IMR-90 (cell line): Measurements from ENCODE around the gene TACR2. TPM values are rescaled to one million over a fixed set of nuclear protein-coding genes. Genes with fewer than 3 reads are reported as not detected.

Experiments used
- ATAC-seq: fragments of 200-7000 bp; cut with Tn5 transposase; 2 replicates; pipeline ENCODE4 v1.9.1; 2020; ENCODE audit warnings: low read depth, mild to moderate bottlenecking, moderate library complexity
- BruUV-seq: library from RNA; stranded (reverse); fragments of 400-500 nt; replicated peaks from 2 replicates; lab custom pipeline; 2021; lab: Mats Ljungman, UMichigan
- CTCF ChIA-PET: fragments of 300-600 bp; formaldehyde crosslinking; extraction: SDS; loops from one replicate; lab custom pipeline; 2021; ENCODE audit warnings: antibody characterized with exemption; lab: Yijun Ruan, JAX
- POLR2A ChIA-PET: fragments of 300-600 bp; sonication (Branson Sonifier 250); formaldehyde crosslinking; loops from one replicate; lab custom pipeline; 2022; ENCODE audit warnings: antibody characterized with exemption; ENCODE audit not compliant: unreplicated experiment; lab: Charles Lee
- DNase-seq: peaks from one replicate; pipeline ENCODE4 v3.0.0; 2013
- H2AFZ ChIP-seq: replicated peaks from 2 replicates; pipeline ENCODE3; 2013; ENCODE audit warnings: low read length, mild to moderate bottlenecking; ENCODE audit not compliant: poor library complexity
- H2AK5ac ChIP-seq: 2 replicates; pipeline ENCODE4 v1.6.1; 2013; ENCODE audit warnings: low read depth, low read length, inconsistent platforms
- H2AK9ac ChIP-seq: replicated peaks from 2 replicates; pipeline ENCODE3; 2013; ENCODE audit warnings: mild to moderate bottlenecking, low read depth, low read length, moderate library complexity; ENCODE audit not compliant: poor library complexity
- H2BK120ac ChIP-seq: 2 replicates; pipeline ENCODE4 v1.6.1; 2013; ENCODE audit warnings: low read depth, low read length, inconsistent platforms
- H2BK15ac ChIP-seq: 3 replicates; pipeline ENCODE4 v1.6.1; 2013; ENCODE audit warnings: low read depth, low read length, inconsistent platforms
- H2BK20ac ChIP-seq: 2 replicates; pipeline ENCODE4 v1.6.1; 2013; ENCODE audit warnings: low read depth, mild to moderate bottlenecking, inconsistent platforms, low read length, moderate library complexity
- H2BK5ac ChIP-seq: 2 replicates; pipeline ENCODE4 v1.6.1; 2013; ENCODE audit warnings: mild to moderate bottlenecking, low read depth, low read length, inconsistent platforms; ENCODE audit not compliant: poor library complexity, severe bottlenecking
- H3K14ac ChIP-seq: replicated peaks from 2 replicates; pipeline ENCODE4 v1.6.1; 2013; ENCODE audit warnings: low read depth, low read length, inconsistent platforms
- H3K18ac ChIP-seq: 2 replicates; pipeline ENCODE4 v1.6.1; 2013; ENCODE audit warnings: low read depth, low read length, control low read depth
- H3K23ac ChIP-seq: 2 replicates; pipeline ENCODE4 v1.6.1; 2013; ENCODE audit warnings: low read depth, low read length, inconsistent platforms
- H3K27ac ChIP-seq: 2 replicates; pipeline ENCODE4 v1.5.1; 2013; ENCODE audit warnings: mild to moderate bottlenecking, control low read depth, low read length; ENCODE audit not compliant: insufficient read depth
- H3K27me3 ChIP-seq: 2 replicates; pipeline ENCODE4 v1.6.1; 2013; ENCODE audit warnings: low read length; ENCODE audit not compliant: control insufficient read depth, insufficient read depth
- H3K36me3 ChIP-seq: 2 replicates; pipeline ENCODE4 v1.6.1; 2013; ENCODE audit warnings: low read length, mixed read lengths; ENCODE audit not compliant: control insufficient read depth, insufficient read depth
- H3K4ac ChIP-seq: 2 replicates; pipeline ENCODE4 v1.6.1; 2013; ENCODE audit warnings: low read depth, low read length, inconsistent platforms
- H3K4me1 ChIP-seq: 2 replicates; pipeline ENCODE4 v1.6.1; 2013; ENCODE audit warnings: low read length, mixed read lengths; ENCODE audit not compliant: control insufficient read depth, insufficient read depth
- H3K4me2 ChIP-seq: 2 replicates; pipeline ENCODE4 v1.6.1; 2013; ENCODE audit warnings: low read depth, mild to moderate bottlenecking, control low read depth, low read length, moderate library complexity
- H3K4me3 ChIP-seq: 2 replicates; pipeline ENCODE4 v1.5.1; 2013; ENCODE audit warnings: low read depth, mild to moderate bottlenecking, control low read depth, low read length, moderate library complexity; ENCODE audit not compliant: insufficient read depth
- H3K56ac ChIP-seq: 2 replicates; pipeline ENCODE4 v1.6.1; 2013; ENCODE audit warnings: low read length, inconsistent platforms; ENCODE audit not compliant: insufficient read depth; ENCODE audit errors: extremely low read depth
- H3K79me1 ChIP-seq, 2 experiments: 2 replicates each; pipeline ENCODE4 v1.6.1; 2013; ENCODE audit warnings: low read length in 2 of 2, inconsistent platforms in 1 of 2, low read depth in 1 of 2
- H3K9ac ChIP-seq: 2 replicates; pipeline ENCODE4 v1.6.1; 2013; ENCODE audit warnings: low read depth, low read length, control low read depth
- H3K9me1 ChIP-seq: 2 replicates; pipeline ENCODE4 v1.6.1; 2013; ENCODE audit warnings: low read length, inconsistent platforms; ENCODE audit not compliant: insufficient read depth
- H3K9me3 ChIP-seq: 2 replicates; pipeline ENCODE4 v1.6.1; 2013; ENCODE audit warnings: low read length; ENCODE audit not compliant: control insufficient read depth, insufficient read depth
- H4K20me1 ChIP-seq: 2 replicates; pipeline ENCODE4 v1.6.1; 2013; ENCODE audit warnings: low read length, inconsistent platforms; ENCODE audit not compliant: insufficient read depth
- H4K5ac ChIP-seq: 2 replicates; pipeline ENCODE4 v1.6.1; 2013; ENCODE audit warnings: mild to moderate bottlenecking, low read depth, low read length, control low read depth
- H4K8ac ChIP-seq, 2 experiments: 2 replicates each; pipeline ENCODE4 v1.6.1; 2013; ENCODE audit warnings: low read depth in 2 of 2, low read length in 2 of 2, control low read depth in 1 of 2, inconsistent platforms in 1 of 2
- H4K91ac ChIP-seq: 2 replicates; pipeline ENCODE4 v1.6.1; 2013; ENCODE audit warnings: low read depth, low read length, inconsistent platforms; ENCODE audit not compliant: insufficient read depth
- BHLHE40 ChIP-seq: fragments of 150-350 bp; IDR thresholded peaks from 2 replicates; pipeline ENCODE4 v1.6.1; 2016; ENCODE audit warnings: mild to moderate bottlenecking, low read depth, low read length
- CEBPB ChIP-seq: IDR thresholded peaks from 2 replicates; pipeline ENCODE4 v1.6.1; 2012; ENCODE audit warnings: low read depth, low read length, improper control_type of control experiment
- CHD1 ChIP-seq: IDR thresholded peaks from 2 replicates; pipeline ENCODE4 v1.6.1; 2012; ENCODE audit warnings: low read depth, low read length, improper control_type of control experiment
- FOS ChIP-seq: fragments of 150-350 bp; IDR thresholded peaks from 2 replicates; pipeline ENCODE4 v1.6.1; 2016; ENCODE audit warnings: low read depth, low read length
- MAFK ChIP-seq: IDR thresholded peaks from 2 replicates; pipeline ENCODE4 v1.6.1; 2012; ENCODE audit warnings: low read depth, low read length, improper control_type of control experiment
- MAZ ChIP-seq: IDR thresholded peaks from 2 replicates; pipeline ENCODE4 v1.6.1; 2012; ENCODE audit warnings: low read depth, mild to moderate bottlenecking, low read length, improper control_type of control experiment, moderate library complexity, borderline replicate concordance
- MXI1 ChIP-seq: IDR thresholded peaks from 2 replicates; pipeline ENCODE4 v1.6.1; 2012; ENCODE audit warnings: low read depth, mild to moderate bottlenecking, low read length, moderate library complexity, borderline replicate concordance
- NFE2L2 ChIP-seq: fragments of 150-350 bp; IDR thresholded peaks from 2 replicates; pipeline ENCODE4 v1.6.1; 2016; ENCODE audit warnings: low read depth, mild to moderate bottlenecking, low read length
- POLR2A ChIP-seq: IDR thresholded peaks from 2 replicates; pipeline ENCODE4 v1.6.1; 2012; ENCODE audit warnings: mild to moderate bottlenecking, low read depth, low read length
- RAD21 ChIP-seq: IDR thresholded peaks from 2 replicates; pipeline ENCODE4 v1.6.1; 2012; ENCODE audit warnings: low read length, improper control_type of control experiment
- RCOR1 ChIP-seq: IDR thresholded peaks from 2 replicates; pipeline ENCODE4 v1.6.1; 2012; ENCODE audit warnings: mild to moderate bottlenecking, low read length, improper control_type of control experiment; ENCODE audit not compliant: insufficient replicate concordance
- RFX5 ChIP-seq: IDR thresholded peaks from 2 replicates; pipeline ENCODE4 v1.8.0; 2012; ENCODE audit warnings: low read depth, mild to moderate bottlenecking, low read length, moderate library complexity
- SMC3 ChIP-seq: fragments of 150-350 bp; IDR thresholded peaks from 2 replicates; pipeline ENCODE4 v1.6.1; 2016; ENCODE audit warnings: low read depth, mild to moderate bottlenecking, antibody characterized with exemption, low read length, moderate library complexity
- WGBS, 2 experiments: methylation state at CpG; one replicate each; pipeline versions ENCODE4 v1.1.5 to v1.1.7; 2013; ENCODE audit warnings: missing lambda C conversion rate in 2 of 2; ENCODE audit not compliant: insufficient read length in 1 of 2; ENCODE audit errors: extremely low coverage in 2 of 2; 5-methylcytosine and 5-hydroxymethylcytosine counted together
- dilution Hi-C: fragments of 300-500 bp; cut with HindIII; formaldehyde crosslinking; loops from one replicate; pipeline ENCODE4 v1.14.3; 2018; ENCODE audit warnings: low sequenced_read_pairs; ENCODE audit not compliant: unreplicated experiment
- in situ Hi-C: fragments of 300-500 bp; cut with MboI; formaldehyde crosslinking; loops from 3 replicates; pipeline ENCODE4 v1.14.3; 2019; ENCODE audit warnings: low sequenced_read_pairs, inconsistent platforms, mixed read lengths
- intact Hi-C: fragments of 100-400 bp; cut with micrococcal nuclease; formaldehyde crosslinking; loops from 2 replicates; pipeline ENCODE4 v1.10.0; 2022
- polyA plus RNA-seq, 3 experiments: library from polyadenylated mRNA; depleted of rRNA; stranded (reverse); fragments of >200 nt; gene quantifications; 2 replicates each; pipeline ENCODE4 v1.2.3, GENCODE V29; 2012; ENCODE audit warnings: low replicate concordance in 1 of 3
- total RNA-seq: library from RNA; depleted of rRNA; stranded (reverse); fragments of >200 nt; gene quantifications from 2 replicates; pipeline ENCODE4 v1.2.3, GENCODE V29; 2012
- TF ChIP-seq, protein P1 (sequence below): fragments of 150-350 bp; IDR thresholded peaks from 2 replicates; pipeline ENCODE4 v1.6.1; 2016; ENCODE audit warnings: low read depth, mild to moderate bottlenecking, low read length, moderate library complexity, borderline replicate concordance
- TF ChIP-seq, protein P2 (sequence below): fragments of 150-350 bp; IDR thresholded peaks from 2 replicates; pipeline ENCODE4 v1.6.1; 2017; ENCODE audit warnings: mild to moderate bottlenecking, antibody characterized with exemption, low read length, low read depth

The TACR2 gene
- total and polyA plus RNA-seq, 2 of the 4 experiments (the other 2 are of a cell fraction), result not detected

DNA sequence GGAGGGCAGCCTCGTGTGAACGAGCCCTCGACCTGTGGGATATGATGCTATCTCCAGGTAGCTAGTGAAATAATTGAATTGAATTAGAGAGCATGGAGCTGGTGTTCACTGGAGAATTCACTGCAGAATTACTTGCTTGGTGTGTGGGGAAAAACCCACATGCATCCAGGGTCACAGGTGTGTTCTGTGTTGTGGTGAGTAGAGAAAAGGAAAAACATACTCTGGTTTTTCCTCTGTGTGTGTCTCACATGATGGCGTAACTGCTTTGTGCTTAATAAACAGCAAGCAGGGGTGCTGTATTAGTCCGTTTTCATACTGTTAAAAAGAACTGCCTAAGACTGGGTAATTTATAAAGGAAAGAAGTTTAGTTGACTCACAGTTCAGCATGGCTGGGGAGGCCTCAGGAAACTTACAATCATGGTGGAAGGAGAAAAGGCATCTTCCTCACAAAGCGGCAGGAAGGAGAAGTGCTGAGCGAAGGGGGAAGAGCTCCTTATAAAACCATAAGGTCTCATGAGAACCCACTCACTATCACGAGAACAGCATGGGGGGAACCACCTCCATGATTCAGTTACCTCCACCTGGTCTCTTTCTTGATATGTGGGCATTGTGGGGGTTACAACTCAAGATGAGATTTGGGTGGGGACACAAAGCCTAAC lies 62.6 kb downstream of the TACR2 start:
- Histone ChIP-seq H2BK5ac (no peak overlapping the region), H4K8ac (peak overlapping the region in 1 of 2 experiments; percentile 23; a peak in 1 of 4 replicates), H3K23ac (no peak overlapping the region), H3K9ac (no peak overlapping the region), H3K18ac (no peak overlapping the region; the same call in 1 of the 2 replicates), H4K91ac (peak overlapping the region; percentile 19), H3K4me3 (no peak overlapping the region), H3K4me1 (peaks cover 17% of the 10 kb centered on the region), H3K9me1 (peaks cover 24% of the 10 kb centered on the region), H3K56ac (no peak overlapping the region), H2BK20ac (peak overlapping the region; percentile 76), H3K4ac (peak overlapping the region; percentile 72; the same call in 1 of the 2 replicates), H2BK120ac (peak overlapping the region; percentile 69; the same call in 1 of the 2 replicates), H2AK5ac (peak overlapping the region; percentile 87), H3K36me3 (peaks cover 3% of the 10 kb centered on the region; the same call in 1 of the 2 replicates), H4K20me1 (peaks cover 29% of the 10 kb centered on the region), H2AK9ac (no peak overlapping the region), H3K27me3 (no peaks in the 10 kb centered on the region), H2BK15ac (peak overlapping the region; percentile 94), H3K27ac (no peak overlapping the region), H4K5ac (no peak overlapping the region), H3K79me1 (peaks cover 48 to 61% of the 10 kb centered on the region in 2 experiments), H3K4me2 (no peak overlapping the region), H3K14ac (no peak overlapping the region; the same call in 1 of the 2 replicates), H2AFZ (no peak overlapping the region), H3K9me3 (no peaks in the 10 kb centered on the region)
- no peak for ATAC-seq
- in situ Hi-C loops (no loop called here), dilution Hi-C loops (no loop called here), intact Hi-C loops (no loop called here)
- no peak for DNase-seq
- no TSS peak for BruUV-seq
- CTCF ChIA-PET, result interaction anchor here (0.6 to 1.3 kb wide), 3 partner anchors 14 to 111 kb away, joined by 3 to 5 read pairs (median 4); no protein-coding TSS in a partner anchor
- POLR2A ChIA-PET, result no interaction called here
- WGBS, 2 experiments, result 93% methylated on average over 3 of the region's 8 CpGs; no CpG with 5 or more reads in 1 of the 2 experiments
- TF ChIP-seq MAZ (no peak), BHLHE40 (no peak), MXI1 (no peak), NFE2L2 (no peak), RAD21 (no peak), CEBPB (no peak), CHD1 (no peak), RCOR1 (no peak), POLR2A (no peak), FOS (no peak), MAFK (no peak), SMC3 (no peak), RFX5 (no peak)
- TF ChIP-seq, protein P1, sequence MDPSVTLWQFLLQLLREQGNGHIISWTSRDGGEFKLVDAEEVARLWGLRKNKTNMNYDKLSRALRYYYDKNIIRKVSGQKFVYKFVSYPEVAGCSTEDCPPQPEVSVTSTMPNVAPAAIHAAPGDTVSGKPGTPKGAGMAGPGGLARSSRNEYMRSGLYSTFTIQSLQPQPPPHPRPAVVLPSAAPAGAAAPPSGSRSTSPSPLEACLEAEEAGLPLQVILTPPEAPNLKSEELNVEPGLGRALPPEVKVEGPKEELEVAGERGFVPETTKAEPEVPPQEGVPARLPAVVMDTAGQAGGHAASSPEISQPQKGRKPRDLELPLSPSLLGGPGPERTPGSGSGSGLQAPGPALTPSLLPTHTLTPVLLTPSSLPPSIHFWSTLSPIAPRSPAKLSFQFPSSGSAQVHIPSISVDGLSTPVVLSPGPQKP, result no peak
- TF ChIP-seq, protein P2, sequence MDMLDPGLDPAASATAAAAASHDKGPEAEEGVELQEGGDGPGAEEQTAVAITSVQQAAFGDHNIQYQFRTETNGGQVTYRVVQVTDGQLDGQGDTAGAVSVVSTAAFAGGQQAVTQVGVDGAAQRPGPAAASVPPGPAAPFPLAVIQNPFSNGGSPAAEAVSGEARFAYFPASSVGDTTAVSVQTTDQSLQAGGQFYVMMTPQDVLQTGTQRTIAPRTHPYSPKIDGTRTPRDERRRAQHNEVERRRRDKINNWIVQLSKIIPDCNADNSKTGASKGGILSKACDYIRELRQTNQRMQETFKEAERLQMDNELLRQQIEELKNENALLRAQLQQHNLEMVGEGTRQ, result no peak
